ENCODE results near the gene FYN.

- TF ChIP-seq GABPA (IDR thresholded peaks at IDR 0.05; ENCODE audit: borderline replicate concordance, insufficient read depth, low read length) (no peak), CBX5 (IDR thresholded peaks at IDR 0.05; ENCODE audit: low read depth, low read length) (no peak), CTCF (IDR thresholded peaks at IDR 0.05; ENCODE audit: control extremely low read depth in 1 of 3, insufficient read depth in 1 of 3, low read depth in 1 of 3, low read length in 3 of 3) (no peak), POLR2A (IDR thresholded peaks at IDR 0.05; ENCODE audit: control extremely low read depth in 1 of 2, low read depth in 2 of 2, low read length in 2 of 2) (no peak), SUZ12 (IDR thresholded peaks at IDR 0.05; ENCODE audit: low read length) (no peak), SRF (IDR thresholded peaks at IDR 0.05; ENCODE audit: low read depth, low read length) (no peak), USF2 (IDR thresholded peaks at IDR 0.05; ENCODE audit: low read length) (no peak), YY1 (IDR thresholded peaks at IDR 0.05; ENCODE audit: low read depth, low read length) (no peak), EZH2 (IDR thresholded peaks at IDR 0.05; ENCODE audit: low read depth, low read length, severe bottlenecking) (no peak)
Measured at GRCh38 chr6:111795558-111795957, 77.7 kb downstream of the FYN start.
